Measurements from ENCODE around the gene ST6GALNAC4. TPM values are rescaled to one million over a fixed set of nuclear protein-coding genes. Genes with fewer than 3 reads are reported as not detected.

The ST6GALNAC4 gene
- total and polyA plus RNA-seq, 10 of the 15 experiments (the other 5 are each of a cell fraction or from before 2014, with no cell fraction given): 4.2 to 63.2 (median 35.2) TPM

DNA sequence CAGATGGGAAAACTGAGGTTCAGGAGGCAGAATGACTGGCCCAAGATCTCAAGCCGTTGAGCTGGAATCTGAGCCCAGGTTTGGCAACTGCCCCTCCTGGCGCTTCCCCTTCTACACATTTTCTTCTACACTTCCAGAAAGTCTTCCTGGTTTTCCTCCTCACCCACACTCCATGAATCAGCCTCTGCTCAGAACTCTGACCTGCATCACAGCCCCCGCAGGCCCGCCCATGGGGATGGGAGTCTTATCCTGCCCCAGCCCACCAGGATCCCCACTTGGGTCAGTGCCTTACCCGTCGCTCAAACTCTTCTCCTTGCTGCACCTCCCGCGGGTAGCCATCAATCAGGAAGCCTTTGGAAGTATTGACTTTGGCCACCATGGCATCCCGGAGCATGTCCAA is 45.3 kb downstream of the ST6GALNAC4 start:
- Histone ChIP-seq H2AFZ (ENCODE audit: control insufficient read depth, low read depth, low read length) (no peak overlapping the region), H3K36me3 (ENCODE audit: control insufficient read depth in 2 of 2, insufficient read depth in 2 of 2, low read length in 1 of 2) (no peaks in the 10 kb centered on the region), H3K4me1 (ENCODE audit: control insufficient read depth, insufficient read depth, low read length) (peaks cover 3% of the 10 kb centered on the region; the same call in 1 of the 2 replicates), H3K27ac (ENCODE audit: control insufficient read depth, insufficient read depth) (no peak overlapping the region), H3K9ac (ENCODE audit: control insufficient read depth, insufficient read depth, low read length) (no peak overlapping the region), H3K4me3 (no peak overlapping the region), H3K27me3 (replicated peaks in 1 of 2; ENCODE audit: control insufficient read depth in 2 of 2, insufficient read depth in 2 of 2, low read length in 1 of 2) (no peaks in the 10 kb centered on the region), H3K4me2 (ENCODE audit: control insufficient read depth, insufficient read depth) (no peak overlapping the region), H3K79me2 (ENCODE audit: control insufficient read depth, insufficient read depth, low read length) (no peaks in the 10 kb centered on the region), H3K9me3 (replicated peaks; ENCODE audit: control insufficient read depth, insufficient read depth, low read length) (no peaks in the 10 kb centered on the region), H4K20me1 (ENCODE audit: control insufficient read depth, insufficient read depth) (no peaks in the 10 kb centered on the region)
- intact Hi-C loops (cut with micrococcal nuclease; ENCODE audit: unreplicated experiment) (loop anchor here (2.0 kb wide), 2 partner anchors 49 to 367 kb away; no protein-coding TSS in a partner anchor), in situ Hi-C loops (cut with MboI) (no loop called here)
- ATAC-seq (no peak), FAIRE-seq (no peak), DNase-seq (ENCODE audit: low read depth, low spot score) (no peak)
- 61% methylated on average over 9 of the region's 9 CpGs for WGBS (ENCODE audit: insufficient coverage, insufficient replicate concordance, low lambda C conversion rate, missing lambda C conversion rate)
- RAD21 ChIA-PET (ENCODE audit: unreplicated experiment): interaction anchor here (0.7 to 2.8 kb wide), 3 partner anchors 48 to 108 kb away, joined by 3 to 15 read pairs (median 4); no protein-coding TSS in a partner anchor
- TF ChIP-seq CHD1 (IDR thresholded peaks at IDR 0.05; ENCODE audit: low read depth, low read length): no peak
- TF ChIP-seq NFXL1 (IDR thresholded peaks at IDR 0.05; ENCODE audit: borderline replicate concordance): no peak
- TF ChIP-seq MLLT1 (IDR thresholded peaks at IDR 0.05): no peak
- TF ChIP-seq PKNOX1 (IDR thresholded peaks at IDR 0.05): no peak
- TF ChIP-seq BCL11A (IDR thresholded peaks at IDR 0.05; ENCODE audit: low read depth, low read length): no peak
- no peak for TF ChIP-seq JUNB (IDR thresholded peaks at IDR 0.05)
- no peak for TF ChIP-seq CREM (IDR thresholded peaks at IDR 0.05; ENCODE audit: low read depth)
- no peak for TF ChIP-seq KDM1A (IDR thresholded peaks at IDR 0.05; ENCODE audit: borderline replicate concordance)
- TF ChIP-seq ELK1 (IDR thresholded peaks at IDR 0.05; ENCODE audit: low read depth, low read length): no peak
- TF ChIP-seq, protein P1, sequence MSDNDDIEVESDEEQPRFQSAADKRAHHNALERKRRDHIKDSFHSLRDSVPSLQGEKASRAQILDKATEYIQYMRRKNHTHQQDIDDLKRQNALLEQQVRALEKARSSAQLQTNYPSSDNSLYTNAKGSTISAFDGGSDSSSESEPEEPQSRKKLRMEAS (IDR thresholded peaks at IDR 0.05; ENCODE audit: low read depth, low read length): no peak
- POLR2A ChIA-PET: no interaction called here
- no TSS peak for BruUV-seq (replicated peaks)
- CTCF ChIA-PET: interaction anchor here (1.0 to 6.2 kb wide), 3 partner anchors 17 to 137 kb away, joined by 4 to 91 read pairs (median 4); partner anchors contain the start of genes ENG, ST6GALNAC4 and TOR2A
- SMC1A ChIA-PET (ENCODE audit: uncharacterized antibody, unreplicated experiment): no interaction called here
